Kidney (tissue), 14 donors: ENCODE measurements around the gene SECISBP2L. TPM values are rescaled to one million over a fixed set of nuclear protein-coding genes. Genes with fewer than 3 reads are reported as not detected.

Source experiments
- DNase-seq, 5 donors: peaks; one replicate each; pipeline ENCODE4 v3.0.0-alpha.2; 2013 to 2020
- FAIRE-seq: peaks from 2 replicates; lab custom pipeline; 2012; peaks lifted over from hg19 to GRCh38; lab: Jason Lieb, UNC
- H3K27ac ChIP-seq, 2 donors: one replicate each; pipeline ENCODE4 v1.7.0; 2013; ENCODE audit warnings: low read depth in 2 of 2, low read length in 2 of 2, inconsistent platforms in 1 of 2
- H3K27me3 ChIP-seq: one replicate; pipeline ENCODE4 v1.7.1; 2013; ENCODE audit warnings: low read length, inconsistent platforms; ENCODE audit not compliant: control insufficient read depth, insufficient read depth
- H3K36me3 ChIP-seq, 3 donors: one replicate each; pipeline versions ENCODE4 v1.7.0 to v1.7.1; 2013; ENCODE audit warnings: low read length in 3 of 3, control low read depth in 1 of 3, inconsistent platforms in 1 of 3; ENCODE audit not compliant: insufficient read depth in 3 of 3, control insufficient read depth in 2 of 3
- H3K4me1 ChIP-seq, 3 donors: one replicate each; pipeline versions ENCODE4 v1.7.0 to v1.7.1; 2013; ENCODE audit warnings: low read length in 3 of 3, inconsistent platforms in 1 of 3, low read depth in 1 of 3; ENCODE audit not compliant: control insufficient read depth in 2 of 3, insufficient read depth in 2 of 3
- H3K4me3 ChIP-seq, 3 donors: one replicate each; pipeline versions ENCODE4 v1.7.0 to v1.8.1; 2013; ENCODE audit warnings: low read length in 3 of 3, control low read depth in 1 of 3, inconsistent platforms in 1 of 3
- H3K9ac ChIP-seq, 3 donors: one replicate each; pipeline versions ENCODE4 v1.7.0 to v1.7.1; 2013; ENCODE audit warnings: low read length in 3 of 3, control low read depth in 1 of 3, inconsistent platforms in 1 of 3
- H3K9me3 ChIP-seq, 3 donors: one replicate each; pipeline versions ENCODE4 v1.7.0 to v1.7.1; 2013; ENCODE audit warnings: low read length in 3 of 3, control low read depth in 1 of 3, inconsistent platforms in 1 of 3; ENCODE audit not compliant: control insufficient read depth in 2 of 3, insufficient read depth in 1 of 3
- CTCF ChIP-seq: IDR thresholded peaks from 3 replicates; pipeline ENCODE4 v1.5.1; 2012; ENCODE audit warnings: mild to moderate bottlenecking, moderate library complexity, borderline replicate concordance; ENCODE audit not compliant: insufficient read depth; ENCODE audit errors: extremely low read depth
- intact Hi-C: fragments of 100-400 bp; cut with DNase I; formaldehyde crosslinking; loops from one replicate; pipeline ENCODE4 v1.11.1; 2022
- polyA plus RNA-seq: library from polyadenylated mRNA; stranded (reverse); fragments of 350-450 nt; fragmentation: Illumina TruSeq; extraction: RNeasy Lipid Tissue Mini Kit (QIAGEN cat#74804); gene quantifications from one replicate; pipeline ENCODE4 v1.2.3, GENCODE V29; 2014; ENCODE audit warnings: low read depth, low replicate concordance; ENCODE audit not compliant: insufficient read depth
- total RNA-seq: library from RNA; stranded (reverse); fragmentation: NEBNext Ultra II Directional; extraction: Animal tissue kit (Norgen Biotek cat#: 25700); gene quantifications from one replicate; pipeline ENCODE4 v1.2.1, GENCODE V29; 2021
- donor health status: control.
- donor health status: control.
- donor health status: control.
- donor health status: control.
- donor health status: control.
- donor health status: DM: yes; HTN: yes; CAD: no.
- donor health status: Normal renal cell carcinoma (clear cell type).

The SECISBP2L gene
- total and polyA plus RNA-seq, 2 donors from 2014 or later = 10.2 to 67.0 TPM

GRCh38 chr15:49041426-49041825, 4.8 kb downstream of the SECISBP2L start:
- Histone ChIP-seq H3K4me1 (peaks cover 0 to 5% (median 5%) of the 10 kb centered on the region in 3 donors), H3K9me3 (no peaks in the 10 kb centered on the region)

GRCh38 chr15:49040151-49040550, 6.1 kb downstream of the SECISBP2L start:
- H3K4me3 ChIP-seq = no peak overlapping the region
- no peak overlapping the region for H3K9ac ChIP-seq
- no peak for FAIRE-seq
- TF ChIP-seq CTCF = no peak
- H3K27me3 ChIP-seq = no peaks in the 10 kb centered on the region
- H3K9me3 ChIP-seq = no peaks in the 10 kb centered on the region
- H3K4me1 ChIP-seq = peaks cover 0 to 5% (median 5%) of the 10 kb centered on the region in 3 donors
- peaks cover 0 to 12% (median 4%) of the 10 kb centered on the region in 3 donors for H3K36me3 ChIP-seq
- peak in 1 of 5 donors; percentile 19 for DNase-seq
- intact Hi-C loops = no loop called here
- no peak overlapping the region for H3K27ac ChIP-seq

More at GRCh38 chr15:49041426-49041825, 4.8 kb downstream of the SECISBP2L start:
- no peak for TF ChIP-seq CTCF
- FAIRE-seq (no peak), DNase-seq (no peak)
- intact Hi-C loops = no loop called here
- H3K27me3 ChIP-seq = no peaks in the 10 kb centered on the region
- peaks cover 0 to 4% (median 0%) of the 10 kb centered on the region in 3 donors for H3K36me3 ChIP-seq
- H3K9ac ChIP-seq = no peak overlapping the region
- H3K4me3 ChIP-seq = no peak overlapping the region
- H3K27ac ChIP-seq = no peak overlapping the region

- Histone ChIP-seq H3K4me3 (no peak overlapping the region), H3K27me3 (no peaks in the 10 kb centered on the region), H3K27ac (no peak overlapping the region), H3K4me1 (peaks cover 0 to 5% (median 0%) of the 10 kb centered on the region in 3 donors), H3K36me3 (peaks cover 0 to 12% (median 10%) of the 10 kb centered on the region in 3 donors), H3K9ac (no peak overlapping the region), H3K9me3 (no peaks in the 10 kb centered on the region)
- DNase-seq = no peak
- intact Hi-C loops = no loop called here
- FAIRE-seq = peak; percentile 69
- TF ChIP-seq CTCF = no peak
Observed at GRCh38 chr15:49038382-49038781, 7.9 kb downstream of the SECISBP2L start.

- intact Hi-C loops = no loop called here
- no peak for FAIRE-seq
Observed at GRCh38 chr15:49037546-49037940, 8.7 kb downstream of the SECISBP2L start.

More at GRCh38 chr15:49037546-49037940, 8.7 kb downstream of the SECISBP2L start:
- peaks cover 0 to 5% (median 0%) of the 10 kb centered on the region in 3 donors for H3K4me1 ChIP-seq
- H3K4me3 ChIP-seq = no peak overlapping the region
- H3K9ac ChIP-seq = no peak overlapping the region
- H3K36me3 ChIP-seq = peaks cover 0 to 12% (median 10%) of the 10 kb centered on the region in 3 donors
- H3K27ac ChIP-seq = no peak overlapping the region
- H3K9me3 ChIP-seq = no peaks in the 10 kb centered on the region
- DNase-seq = no peak
- H3K27me3 ChIP-seq = no peaks in the 10 kb centered on the region
- TF ChIP-seq CTCF = no peak
